HG03066 (cell line): ENCODE data around the gene AKR1C3.
"Not testable (repeated sequence)": the region's sequence is repeated elsewhere in the genome, so short reads cannot be mapped to it uniquely, and the experiment has no call there.

Experiments used
- ATAC-seq: cut with Tn5 transposase; IDR thresholded peaks from one replicate; pipeline ENCODE4 v1.9.1; 2021; ENCODE audit warnings: low read depth; ENCODE audit not compliant: unreplicated experiment

Gene AKR1C3

GRCh38 chr10:5081091-5081490 lies 13.1 kb upstream of the AKR1C3 start:
- no peak for ATAC-seq

GRCh38 chr10:5088703-5089261 lies 5.4 kb upstream of the AKR1C3 start:
- ATAC-seq: no peak

GRCh38 chr10:5089865-5090264 lies 4.3 kb upstream of the AKR1C3 start:
- ATAC-seq: no peak

DNA sequence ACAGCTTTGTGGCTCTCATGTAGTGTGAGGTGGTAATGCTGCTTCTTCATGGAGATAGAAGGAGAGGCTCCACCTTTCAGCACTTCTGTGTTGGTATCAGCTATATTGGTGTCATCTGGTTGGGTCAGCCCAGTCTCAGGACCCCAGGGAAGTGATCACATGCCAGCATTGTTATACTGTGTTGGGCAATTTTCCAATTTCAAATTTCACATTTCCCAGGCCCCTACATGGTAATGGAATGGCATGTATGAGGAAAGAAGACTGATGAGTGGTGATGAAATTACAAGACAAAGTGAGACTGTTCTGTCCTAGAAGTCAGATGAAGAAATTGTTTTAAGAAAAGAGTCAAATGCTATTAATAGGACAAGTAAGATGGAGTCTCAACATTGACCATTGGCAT lies 3.7 kb upstream of the AKR1C3 start:
- ATAC-seq: no peak

GRCh38 chr10:5091196-5091595 lies 3.0 kb upstream of the AKR1C3 start:
- ATAC-seq: no peak

- ATAC-seq: no peak
Observed at GRCh38 chr10:5092375-5092774, 1.8 kb upstream of the AKR1C3 start.

- no peak for ATAC-seq
Observed at GRCh38 chr10:5092848-5093790, 1.1 kb upstream of the AKR1C3 start.

DNA sequence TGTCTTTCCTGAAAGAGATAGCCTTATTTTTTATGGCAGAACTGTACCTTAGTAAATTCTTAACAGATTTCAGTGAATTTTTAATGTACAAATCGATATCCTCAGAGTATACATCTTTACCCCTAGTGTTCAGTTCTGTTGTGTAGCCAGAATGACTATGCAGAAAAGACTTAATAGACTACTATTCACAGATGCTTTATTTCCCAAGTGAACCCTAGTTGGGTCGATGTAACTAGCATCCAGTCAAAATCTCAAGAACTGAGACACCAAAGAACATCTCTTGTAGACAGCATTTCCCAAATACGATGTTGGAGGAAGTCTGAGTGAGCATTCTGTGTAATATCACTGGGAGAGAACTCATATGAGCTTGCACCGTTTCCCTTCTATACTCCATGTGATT lies 1.5 kb downstream of the AKR1C3 start:
- no peak for ATAC-seq

DNA sequence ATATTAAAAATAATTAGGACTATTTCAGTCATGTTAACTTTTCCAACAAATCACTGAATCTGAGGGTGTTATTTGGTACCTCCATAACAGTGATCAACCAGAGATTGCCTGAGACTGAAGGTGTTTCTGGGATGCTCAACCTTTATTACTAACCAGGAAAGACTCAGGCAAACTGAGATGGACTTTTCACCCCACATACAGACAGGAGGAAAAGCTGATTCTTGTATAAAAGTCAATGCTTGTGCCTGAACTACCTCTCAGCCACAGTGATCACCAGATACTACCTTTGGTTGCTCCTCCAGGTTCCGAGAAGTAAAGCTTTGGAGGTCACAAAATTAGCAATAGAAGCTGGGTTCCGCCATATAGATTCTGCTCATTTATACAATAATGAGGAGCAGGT lies 1.9 kb downstream of the AKR1C3 start:
- no peak for ATAC-seq

DNA sequence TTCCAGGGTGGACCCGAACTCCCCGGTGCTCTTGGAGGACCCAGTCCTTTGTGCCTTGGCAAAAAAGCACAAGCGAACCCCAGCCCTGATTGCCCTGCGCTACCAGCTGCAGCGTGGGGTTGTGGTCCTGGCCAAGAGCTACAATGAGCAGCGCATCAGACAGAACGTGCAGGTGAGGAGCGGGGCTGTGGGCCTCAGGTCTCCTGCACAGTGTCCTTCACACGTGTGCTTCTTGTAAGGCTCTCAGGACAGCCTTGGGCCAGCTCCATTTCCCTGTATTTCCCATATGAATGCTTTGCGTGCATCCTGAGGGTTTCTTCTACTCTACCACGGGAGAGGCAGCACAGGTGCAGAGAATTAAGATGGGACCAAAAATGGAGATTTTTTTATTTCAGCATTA lies 8.3 kb downstream of the AKR1C3 start:
- ATAC-seq: not testable (repeated sequence)

- ATAC-seq: no peak
Observed at GRCh38 chr10:5103481-5103880, 9.3 kb downstream of the AKR1C3 start.

DNA sequence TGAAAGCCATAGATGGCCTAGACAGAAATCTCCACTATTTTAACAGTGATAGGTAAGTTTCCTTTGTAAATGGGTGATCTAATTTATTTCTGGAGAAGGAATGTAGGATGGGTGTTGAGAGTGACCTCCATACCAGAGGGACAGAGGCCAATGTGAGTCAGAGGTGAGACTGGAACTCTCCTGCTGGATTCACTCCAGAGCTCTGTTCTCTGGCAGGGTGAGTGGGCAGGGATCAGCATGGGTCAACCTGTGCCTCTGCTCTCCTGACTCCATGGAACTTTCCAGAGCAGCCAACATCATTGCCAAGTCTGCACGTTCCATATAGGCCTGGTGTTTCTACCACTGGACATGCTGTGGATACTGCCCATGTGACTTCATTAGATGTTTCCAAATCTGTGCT lies 11.4 kb downstream of the AKR1C3 start:
- no peak for ATAC-seq

DNA sequence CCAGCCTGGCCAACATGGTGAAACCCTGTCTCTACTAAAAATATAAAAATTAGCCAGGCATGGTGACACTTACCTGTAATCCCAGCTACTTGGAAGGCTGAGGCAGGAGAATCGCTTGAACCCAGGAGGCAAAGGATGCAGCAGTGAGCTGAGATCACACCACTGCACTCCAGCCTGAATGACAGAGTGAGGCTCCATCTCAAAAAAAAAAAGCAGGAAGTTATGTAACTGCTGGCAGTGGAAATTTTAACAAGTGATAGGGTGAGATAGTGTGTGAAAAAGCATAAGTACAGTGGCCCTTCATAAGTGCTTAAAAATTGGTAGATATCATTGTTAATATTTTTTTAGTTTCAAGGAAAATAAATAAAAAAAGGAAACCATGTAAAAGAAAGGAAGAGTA lies 12.3 kb downstream of the AKR1C3 start:
- no peak for ATAC-seq

GRCh38 chr10:5107860-5108526 lies 13.8 kb downstream of the AKR1C3 start:
- no peak for ATAC-seq

GRCh38 chr10:5108658-5109416 lies 14.6 kb downstream of the AKR1C3 start:
- ATAC-seq: no peak

- ATAC-seq: not testable (repeated sequence)
Observed at GRCh38 chr10:5109861-5110260, 15.6 kb downstream of the AKR1C3 start.

DNA sequence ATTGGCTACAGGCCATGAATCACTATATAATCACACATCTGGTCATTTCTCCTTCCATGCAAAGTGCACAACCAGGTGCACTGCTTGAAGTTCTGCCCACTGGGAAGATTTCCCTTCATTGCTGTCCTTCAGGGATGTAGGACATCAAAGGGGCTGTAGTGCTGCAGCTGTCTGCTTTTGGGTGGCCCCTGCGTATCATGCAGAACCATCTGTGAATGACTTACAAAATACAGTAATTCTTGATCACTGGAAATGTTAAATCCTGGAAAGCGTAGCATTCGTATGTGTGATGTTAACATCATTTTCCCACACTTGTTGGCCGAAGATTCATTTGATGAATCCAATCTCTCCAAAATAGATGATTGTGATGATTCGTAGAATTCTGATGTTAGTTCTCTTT lies 22.4 kb downstream of the AKR1C3 start:
- ATAC-seq: no peak

DNA sequence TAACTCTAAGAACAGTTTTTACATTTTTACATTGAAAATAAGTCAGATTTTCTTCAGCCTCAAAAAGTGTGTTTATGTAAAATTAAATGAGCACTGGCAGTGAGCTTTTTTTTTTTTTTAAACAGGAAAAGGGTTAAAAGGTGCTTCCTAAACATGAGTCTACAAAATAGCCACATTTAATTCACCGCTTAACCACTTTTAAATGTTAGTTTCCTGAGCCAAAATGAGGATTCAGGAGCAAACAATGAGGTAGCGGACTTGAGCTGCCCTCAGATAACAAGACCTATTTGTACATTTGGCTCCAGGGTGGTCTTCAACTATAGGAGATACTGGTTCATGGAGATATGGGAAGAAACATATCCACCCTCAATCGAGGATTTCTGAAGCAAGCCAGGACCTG lies 22.8 kb downstream of the AKR1C3 start:
- ATAC-seq: no peak

DNA sequence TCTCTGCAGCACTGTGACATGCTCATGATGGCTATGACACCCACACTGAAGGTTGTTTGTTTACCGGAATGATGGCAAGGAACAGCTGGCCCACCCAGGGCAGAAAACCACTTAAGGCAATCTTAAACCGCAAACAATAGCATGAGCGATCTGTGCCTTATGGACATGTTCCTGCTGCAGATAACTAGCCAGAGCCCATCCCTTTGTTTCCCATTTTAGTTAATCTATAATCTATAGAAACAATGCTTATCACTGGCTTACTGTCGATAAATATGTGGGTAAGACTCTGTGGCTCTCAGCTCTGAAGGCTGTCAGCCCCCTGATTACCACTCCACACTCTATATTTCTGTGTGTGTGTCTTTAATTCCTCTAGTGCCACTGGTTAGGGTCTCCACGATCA lies 25.8 kb downstream of the AKR1C3 start:
- not testable (repeated sequence) for ATAC-seq

- no peak for ATAC-seq
Observed at GRCh38 chr10:5123886-5124285, 29.7 kb downstream of the AKR1C3 start.
